Esophagus squamous epithelium (tissue), 5 donors: ENCODE data around the gene SLC25A42. TPM values are rescaled to one million over a fixed set of nuclear protein-coding genes. Genes with fewer than 3 reads are reported as not detected.

Experiments
- DNase-seq: peaks from one replicate; lab custom pipeline; 2025; lab: John Stamatoyannopoulos, UW
- H3K27ac ChIP-seq, 4 donors: fragments of 200-600 bp; sonication (generic); one replicate each; pipeline ENCODE4 v1.5.1; 2016 to 2019; ENCODE audit warnings: mild to moderate bottlenecking in 1 of 4
- H3K27me3 ChIP-seq, 4 donors: fragments of 200-600 bp; sonication (generic); 1 replicate in 3 of 4; 2 replicates in 1 of 4; pipeline versions ENCODE4 v1.5.1 to v1.6.0; 2017 to 2021; ENCODE audit warnings: antibody characterized with exemption in 1 of 4
- H3K36me3 ChIP-seq, 3 donors: fragments of 200-600 bp; sonication (generic); one replicate each; pipeline ENCODE4 v1.5.1; 2016 to 2019
- H3K4me1 ChIP-seq, 3 donors: fragments of 200-600 bp; sonication (generic); one replicate each; pipeline ENCODE4 v1.5.1; 2017 to 2019
- H3K4me3 ChIP-seq, 4 donors: fragments of 200-600 bp; sonication (generic); 1 replicate in 3 of 4; 2 replicates in 1 of 4; pipeline ENCODE4 v1.5.1; 2016 to 2019; ENCODE audit warnings: mild to moderate bottlenecking in 2 of 4, moderate library complexity in 1 of 4
- H3K9me3 ChIP-seq, 3 donors: fragments of 200-600 bp; sonication (generic); one replicate each; pipeline ENCODE4 v1.5.1; 2016 to 2019
- CTCF ChIP-seq, 6 experiments: fragments of 450-650 bp in 4 of 6; fragments of 200-600 bp in 2 of 6; sonication (generic) in 2 of 6; IDR thresholded peaks; one replicate each; pipeline ENCODE4 v1.5.1; 2016 to 2019; ENCODE audit warnings: antibody characterized with exemption in 6 of 6, mild to moderate bottlenecking in 4 of 6, moderate library complexity in 4 of 6
- POLR2A ChIP-seq, 4 donors: fragments of 450-650 bp; IDR thresholded peaks; one replicate each; pipeline ENCODE4 v1.6.1; 2017; ENCODE audit warnings: antibody characterized with exemption in 4 of 4, mild to moderate bottlenecking in 4 of 4, moderate library complexity in 3 of 4
- WGBS, 2 donors: methylation state at CpG; one replicate each; pipeline ENCODE4 v1.1.5; 2018; 5-methylcytosine and 5-hydroxymethylcytosine counted together
- intact Hi-C: fragments of 100-400 bp; cut with DNase I; formaldehyde crosslinking; loops from one replicate; pipeline ENCODE4 v1.15.0; 2022
- total RNA-seq, 4 donors: library from RNA; depleted of rRNA; stranded (reverse); fragments of >200 nt; gene quantifications; one replicate each; pipeline ENCODE4 v1.1.0, GENCODE V29; 2016
- donor health status: DM: yes; HTN: yes; CAD: no.

SLC25A42 gene
- total RNA-seq, 4 donors from 2014 or later = 1.7 to 3.8 (median 3.3) TPM

GRCh38 chr19:19054315-19054938 lies 9.4 kb upstream of the SLC25A42 start:
- Histone ChIP-seq H3K27me3 (no peaks in the 10 kb centered on the region), H3K4me3 (no peak overlapping the region), H3K36me3 (peaks cover 28 to 99% (median 35%) of the 10 kb centered on the region in 3 donors), H3K4me1 (no peaks in the 10 kb centered on the region), H3K9me3 (no peaks in the 10 kb centered on the region), H3K27ac (no peak overlapping the region)
- TF ChIP-seq CTCF (IDR thresholded peaks at IDR 0.05) (no peak), POLR2A (IDR thresholded peaks at IDR 0.05) (no peak)
- intact Hi-C loops = no loop called here
- WGBS, 2 donors = 97 to 100% methylated on average over 4 to 6 of the region's 15 CpGs
- DNase-seq = no peak

DNA sequence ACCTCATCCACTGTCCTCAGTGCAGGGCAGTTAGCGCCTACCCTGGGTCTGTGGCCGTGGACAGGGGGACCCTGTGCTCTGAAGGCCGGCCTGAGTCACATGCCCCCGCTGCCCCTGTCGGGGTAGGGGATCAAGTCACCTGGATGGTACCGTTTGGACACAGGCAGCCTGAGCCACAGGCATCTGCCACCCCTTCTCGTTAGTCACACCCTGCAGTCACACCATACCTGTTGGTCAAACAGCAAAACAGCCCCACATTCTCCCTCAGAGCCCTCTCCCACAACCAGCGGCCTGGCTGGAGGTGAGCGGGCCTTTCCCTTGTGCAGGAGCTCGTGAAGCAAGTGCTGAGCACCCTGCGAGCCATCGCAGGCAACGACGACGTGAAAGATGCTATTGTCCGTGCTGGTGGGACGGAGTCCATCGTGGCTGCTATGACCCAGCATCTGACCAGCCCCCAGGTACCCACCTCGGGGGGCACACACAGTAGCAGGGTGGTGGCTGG lies 8.8 kb upstream of the SLC25A42 start:
- DNase-seq = no peak
- Histone ChIP-seq H3K27me3 (no peaks in the 10 kb centered on the region), H3K9me3 (no peaks in the 10 kb centered on the region), H3K27ac (no peak overlapping the region), H3K4me1 (no peaks in the 10 kb centered on the region), H3K36me3 (peaks cover 28 to 98% (median 35%) of the 10 kb centered on the region in 3 donors), H3K4me3 (no peak overlapping the region)
- TF ChIP-seq POLR2A (IDR thresholded peaks at IDR 0.05) = no peak
- TF ChIP-seq CTCF (IDR thresholded peaks at IDR 0.05) = no peak
- WGBS, 2 donors = 94 to 97% methylated on average over 7 to 9 of the region's 19 CpGs
- intact Hi-C loops = loop anchor here (5.0 kb wide), 1 partner anchor 77 kb away; no protein-coding TSS in a partner anchor

DNA sequence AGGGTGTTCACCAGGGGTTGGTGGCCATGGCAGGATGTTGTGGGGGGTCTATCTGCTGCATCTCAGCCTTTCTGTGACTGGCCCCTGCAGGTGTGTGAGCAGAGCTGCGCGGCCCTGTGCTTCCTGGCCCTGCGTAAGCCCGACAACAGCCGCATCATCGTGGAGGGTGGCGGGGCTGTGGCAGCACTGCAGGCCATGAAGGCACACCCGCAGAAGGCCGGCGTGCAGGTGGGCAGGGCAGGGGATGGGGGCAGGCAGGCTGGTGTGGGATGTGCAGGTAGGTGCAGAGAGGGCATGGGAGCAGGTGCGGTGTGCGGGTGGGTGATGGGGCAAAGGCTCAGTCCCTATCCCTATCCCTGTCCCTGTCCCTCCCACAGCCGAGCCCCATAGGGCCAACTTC lies 8.1 kb upstream of the SLC25A42 start:
- no peak overlapping the region for H3K27ac ChIP-seq
- peaks cover 28 to 91% (median 35%) of the 10 kb centered on the region in 3 donors for H3K36me3 ChIP-seq
- no peak overlapping the region for H3K4me3 ChIP-seq
- TF ChIP-seq CTCF (IDR thresholded peaks at IDR 0.05) = no peak
- no peak for TF ChIP-seq POLR2A (IDR thresholded peaks at IDR 0.05)
- DNase-seq = no peak
- no peaks in the 10 kb centered on the region for H3K27me3 ChIP-seq
- no peaks in the 10 kb centered on the region for H3K9me3 ChIP-seq
- intact Hi-C loops = loop anchor here (5.0 kb wide), 1 partner anchor 77 kb away; no protein-coding TSS in a partner anchor
- WGBS, 2 donors = 87 to 97% methylated on average over 4 to 6 of the region's 13 CpGs
- no peaks in the 10 kb centered on the region for H3K4me1 ChIP-seq

- H3K36me3 ChIP-seq = peaks cover 24 to 81% (median 35%) of the 10 kb centered on the region in 3 donors
- no peak for TF ChIP-seq CTCF (IDR thresholded peaks at IDR 0.05)
- TF ChIP-seq POLR2A (IDR thresholded peaks at IDR 0.05) = no peak
- no peak overlapping the region for H3K27ac ChIP-seq
- no peaks in the 10 kb centered on the region for H3K27me3 ChIP-seq
- no peaks in the 10 kb centered on the region for H3K9me3 ChIP-seq
- H3K4me3 ChIP-seq = no peak overlapping the region
- intact Hi-C loops = loop anchor here (5.0 kb wide), 1 partner anchor 76 kb away; no protein-coding TSS in a partner anchor
- H3K4me1 ChIP-seq = peaks cover 0 to 4% (median 0%) of the 10 kb centered on the region in 3 donors
- WGBS, 2 donors = 80 to 100% methylated on average over 4 to 5 of the region's 9 CpGs
- no peak for DNase-seq
Observed at GRCh38 chr19:19056636-19057275, 7.0 kb upstream of the SLC25A42 start.

GRCh38 chr19:19057317-19057716 lies 6.5 kb upstream of the SLC25A42 start:
- H3K36me3 ChIP-seq = peaks cover 24 to 75% (median 35%) of the 10 kb centered on the region in 3 donors
- TF ChIP-seq CTCF (IDR thresholded peaks at IDR 0.05) (no peak), POLR2A (IDR thresholded peaks at IDR 0.05) (no peak)
- H3K27ac ChIP-seq = no peak overlapping the region
- intact Hi-C loops = loop anchor here (5.0 kb wide), 1 partner anchor 75 kb away; no protein-coding TSS in a partner anchor
- DNase-seq = no peak
- no peaks in the 10 kb centered on the region for H3K27me3 ChIP-seq
- H3K4me3 ChIP-seq = no peak overlapping the region
- 100% methylated on average over 1 of the region's 13 CpGs; no CpG with 5 or more reads in 1 of the 2 donors for WGBS, 2 donors
- H3K9me3 ChIP-seq = no peaks in the 10 kb centered on the region
- peaks cover 0 to 4% (median 0%) of the 10 kb centered on the region in 3 donors for H3K4me1 ChIP-seq
